Measurements from ENCODE around the gene CCDC158.

- no peak for TF ChIP-seq CTCF (IDR thresholded peaks at IDR 0.05; ENCODE audit: low read length)
- TF ChIP-seq EZH2 (IDR thresholded peaks at IDR 0.05; ENCODE audit: borderline replicate concordance, low read length) = no peak
Measured at GRCh38 chr4:76420188-76420761, 666 bp downstream of the CCDC158 start.
